AG04449 (cell line): Measurements from ENCODE around the gene TAF3.

Source experiments
- CTCF ChIA-PET: fragments of 350-600 bp; formaldehyde crosslinking; extraction: SDS; loops from one replicate; lab custom pipeline; 2021; ENCODE audit warnings: antibody characterized with exemption; lab: Yijun Ruan, JAX
- POLR2A ChIA-PET: fragments of 400-600, 350-600 bp; formaldehyde crosslinking; extraction: SDS; loops from one replicate; lab custom pipeline; 2020; ENCODE audit warnings: antibody characterized with exemption, inconsistent platforms; lab: Yijun Ruan, JAX
- DNase-seq: peaks from one replicate; pipeline ENCODE4 v3.0.0-alpha.2; 2010; ENCODE audit warnings: low read depth, low spot score
- H3K4me3 ChIP-seq: 2 replicates; pipeline ENCODE4 v1.5.1; 2011; ENCODE audit warnings: low read depth, mild to moderate bottlenecking, control low read depth, low read length
- TF ChIP-seq, protein P1 (sequence below): IDR thresholded peaks from one replicate; pipeline ENCODE4 v1.5.1; 2011; ENCODE audit warnings: mild to moderate bottlenecking, moderate library complexity, low read length, control low read depth, inconsistent platforms; ENCODE audit not compliant: insufficient read depth; ENCODE audit errors: missing control alignments

TAF3 gene

DNA sequence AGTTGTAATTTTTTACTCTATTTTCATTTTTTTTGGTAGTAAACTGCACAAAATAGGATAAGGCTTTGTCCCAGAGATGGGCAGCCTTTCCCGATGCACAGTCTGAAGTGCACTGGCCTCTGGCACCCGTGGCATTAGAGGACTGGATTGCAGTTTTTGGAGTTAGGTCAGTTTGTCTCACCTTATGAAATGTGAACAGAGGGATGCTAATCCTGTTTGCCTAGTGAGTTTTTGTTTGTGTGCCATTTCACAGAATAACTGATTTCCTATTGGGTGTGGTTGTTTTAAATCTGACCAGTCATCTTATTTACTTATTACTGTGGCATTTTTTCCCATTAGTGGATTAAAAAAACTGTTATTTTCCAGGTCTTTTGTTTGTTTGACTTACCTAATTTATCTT lies 126.7 kb downstream of the TAF3 start:
- POLR2A ChIA-PET, result no interaction called here
- no peak for DNase-seq
- no peak overlapping the region for H3K4me3 ChIP-seq
- TF ChIP-seq, protein P1, sequence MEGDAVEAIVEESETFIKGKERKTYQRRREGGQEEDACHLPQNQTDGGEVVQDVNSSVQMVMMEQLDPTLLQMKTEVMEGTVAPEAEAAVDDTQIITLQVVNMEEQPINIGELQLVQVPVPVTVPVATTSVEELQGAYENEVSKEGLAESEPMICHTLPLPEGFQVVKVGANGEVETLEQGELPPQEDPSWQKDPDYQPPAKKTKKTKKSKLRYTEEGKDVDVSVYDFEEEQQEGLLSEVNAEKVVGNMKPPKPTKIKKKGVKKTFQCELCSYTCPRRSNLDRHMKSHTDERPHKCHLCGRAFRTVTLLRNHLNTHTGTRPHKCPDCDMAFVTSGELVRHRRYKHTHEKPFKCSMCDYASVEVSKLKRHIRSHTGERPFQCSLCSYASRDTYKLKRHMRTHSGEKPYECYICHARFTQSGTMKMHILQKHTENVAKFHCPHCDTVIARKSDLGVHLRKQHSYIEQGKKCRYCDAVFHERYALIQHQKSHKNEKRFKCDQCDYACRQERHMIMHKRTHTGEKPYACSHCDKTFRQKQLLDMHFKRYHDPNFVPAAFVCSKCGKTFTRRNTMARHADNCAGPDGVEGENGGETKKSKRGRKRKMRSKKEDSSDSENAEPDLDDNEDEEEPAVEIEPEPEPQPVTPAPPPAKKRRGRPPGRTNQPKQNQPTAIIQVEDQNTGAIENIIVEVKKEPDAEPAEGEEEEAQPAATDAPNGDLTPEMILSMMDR, result no peak
- CTCF ChIA-PET, result no interaction called here

DNA sequence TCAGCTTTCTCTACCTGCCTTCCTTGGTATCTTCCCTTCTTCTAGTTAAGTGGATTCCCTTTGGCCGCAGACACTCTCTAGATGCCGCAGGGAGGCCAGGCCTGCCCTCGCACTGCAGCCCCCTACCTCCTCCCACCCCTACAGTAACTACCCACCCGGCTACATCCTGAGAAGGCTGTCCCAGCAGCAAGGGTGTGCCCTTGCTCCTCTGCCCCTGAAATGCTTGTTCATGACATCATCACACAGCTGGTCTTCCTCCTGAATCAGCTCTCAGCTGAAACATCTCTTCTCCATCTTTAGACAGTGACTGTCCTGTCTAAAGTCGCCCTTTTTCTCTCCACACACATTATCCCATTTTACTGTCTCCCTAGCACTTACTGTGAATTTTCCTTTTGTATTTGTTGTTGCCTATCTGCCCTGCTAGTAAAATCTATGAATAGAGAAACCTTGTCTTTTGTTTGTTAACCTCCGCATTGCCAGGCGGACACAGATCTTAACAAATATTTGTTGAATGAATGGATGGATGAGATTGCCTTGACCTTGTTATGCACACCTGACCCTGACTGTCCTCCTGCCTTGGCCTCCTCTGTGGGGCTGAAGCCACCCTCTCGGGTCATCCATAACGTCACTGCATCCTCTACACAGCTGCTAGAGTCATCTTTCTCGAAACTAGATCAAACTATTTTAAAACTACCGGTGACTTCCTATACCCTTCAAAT lies 127.3 kb downstream of the TAF3 start:
- H3K4me3 ChIP-seq, result no peak overlapping the region
- CTCF ChIA-PET, result no interaction called here
- TF ChIP-seq, protein P1, result no peak
- POLR2A ChIA-PET, result no interaction called here
- DNase-seq, result no peak

DNA sequence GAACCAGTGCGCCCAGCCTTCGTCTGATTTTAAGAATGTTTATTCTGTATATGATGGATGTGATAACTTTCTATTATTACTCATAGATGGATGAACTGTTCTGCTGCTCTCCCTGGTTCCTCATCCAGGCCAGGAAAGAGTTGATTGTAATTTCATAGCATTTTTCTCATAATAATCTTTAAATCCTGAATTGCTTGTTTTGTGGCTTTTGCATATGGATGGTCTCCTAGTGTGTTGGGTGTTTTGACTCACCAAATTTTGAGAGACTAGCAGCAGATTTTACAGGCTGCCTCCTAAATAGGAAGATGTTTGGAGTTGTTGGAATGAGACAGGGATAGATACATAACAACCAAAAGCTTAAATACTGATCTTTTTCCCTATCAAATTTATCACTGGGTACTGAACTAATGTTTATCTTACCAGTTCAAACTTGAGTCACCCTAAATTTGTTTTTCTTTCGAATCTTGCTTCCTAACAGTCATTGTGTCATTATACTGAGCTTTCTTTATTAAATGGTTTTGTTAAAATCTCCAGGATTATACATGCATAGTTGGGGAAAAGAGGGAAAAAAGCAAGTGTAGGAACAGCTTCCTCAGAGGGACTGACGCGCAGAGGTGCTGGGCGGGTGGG lies 130.2 kb downstream of the TAF3 start:
- CTCF ChIA-PET, result no interaction called here

DNA sequence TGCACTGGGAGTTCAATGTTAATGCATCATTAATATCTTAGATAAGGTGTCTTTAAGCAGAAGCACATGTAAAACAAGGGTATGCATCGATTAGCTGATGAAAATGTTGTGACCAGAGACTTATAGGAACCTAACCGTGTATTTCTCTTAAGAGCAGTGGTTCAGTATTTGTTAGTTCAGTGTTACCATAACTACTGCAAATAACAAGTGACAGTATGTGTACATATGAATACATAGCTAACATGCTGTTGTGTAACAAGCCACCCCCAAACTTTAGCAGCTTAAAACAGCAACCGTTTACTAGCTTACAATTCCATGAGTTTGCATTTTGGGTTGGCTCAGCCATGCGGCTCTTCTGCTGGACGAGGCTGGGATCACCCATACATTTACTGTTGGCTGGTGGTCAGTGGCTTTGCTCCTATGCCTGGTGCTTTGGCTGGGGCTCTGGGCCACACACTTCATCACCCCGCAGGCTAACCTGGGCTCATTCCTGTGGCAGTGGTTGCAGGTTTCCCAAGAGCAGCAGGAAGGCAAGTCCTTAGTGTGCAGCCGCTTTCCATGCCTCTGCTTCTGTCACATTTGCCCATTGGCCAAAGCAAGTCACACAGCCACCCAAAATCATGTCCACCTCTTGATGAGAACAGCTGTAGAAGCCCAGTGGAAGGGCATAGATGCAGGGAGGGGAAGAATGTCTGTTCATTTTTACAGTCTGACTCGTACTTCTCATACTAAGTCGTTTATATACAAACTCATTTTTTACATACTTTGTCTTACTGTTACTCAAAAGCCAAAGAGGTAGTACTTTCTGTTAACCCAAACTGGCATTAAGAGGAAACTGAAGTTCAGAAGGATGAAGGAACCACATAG lies 132.9 kb downstream of the TAF3 start:
- CTCF ChIA-PET, result no interaction called here
- POLR2A ChIA-PET, result no interaction called here

More for the DNA sequence above, 130.2 kb downstream of the TAF3 start:
- DNase-seq, result no peak
- POLR2A ChIA-PET, result no interaction called here
- TF ChIP-seq, protein P1, result no peak
- no peak overlapping the region for H3K4me3 ChIP-seq

DNA sequence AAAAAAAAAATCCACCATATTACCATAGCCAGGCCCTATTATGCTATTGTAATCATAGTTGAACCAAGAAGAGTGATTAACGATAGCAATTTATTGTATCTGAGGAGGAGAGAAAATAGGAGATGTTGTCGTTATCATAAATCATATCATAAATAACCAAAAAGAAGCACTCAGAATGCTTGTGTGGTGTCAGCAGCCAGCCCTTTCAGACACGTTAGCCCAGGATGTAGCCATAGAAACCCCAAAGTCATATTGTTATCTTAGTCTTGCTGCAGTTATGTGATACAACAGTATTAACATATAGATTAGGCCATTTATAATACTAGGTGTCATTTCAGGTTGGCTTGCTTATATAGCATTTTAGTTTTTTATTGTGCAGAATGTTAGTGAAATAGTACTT lies 134.0 kb downstream of the TAF3 start:
- DNase-seq, result no peak
- ChIA-PET CTCF (no interaction called here), POLR2A (no interaction called here)
- H3K4me3 ChIP-seq, result no peak overlapping the region
- TF ChIP-seq, protein P1, result no peak

More for the DNA sequence above, 132.9 kb downstream of the TAF3 start:
- DNase-seq, result no peak
- no peak overlapping the region for H3K4me3 ChIP-seq
- TF ChIP-seq, protein P1, result no peak

DNA sequence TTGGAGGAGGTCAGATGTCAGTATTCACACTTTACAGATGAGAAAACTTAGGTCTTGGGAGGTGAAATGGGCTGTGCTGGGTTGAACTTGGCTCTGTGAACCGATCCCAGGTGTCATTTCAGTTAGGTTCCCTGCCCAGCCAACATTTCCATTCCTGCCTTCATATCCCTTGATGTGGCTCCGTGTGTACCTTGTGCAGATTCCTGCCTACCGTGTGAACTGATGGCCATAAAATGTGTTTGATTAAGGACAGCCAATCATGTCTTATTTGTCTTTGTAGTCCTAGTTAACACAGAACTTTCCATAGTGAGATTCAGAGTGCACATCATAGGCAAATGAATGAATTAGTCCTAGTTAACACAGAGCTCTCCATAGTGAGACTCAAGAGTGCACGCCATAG lies 135.1 kb downstream of the TAF3 start:
- CTCF ChIA-PET, result no interaction called here
- DNase-seq, result no peak
- POLR2A ChIA-PET, result no interaction called here
- TF ChIP-seq, protein P1, result no peak
- H3K4me3 ChIP-seq, result no peak overlapping the region
